Ovary (tissue), 3 donors: Measurements from ENCODE around the gene NAV2.

Experiments
- CTCF ChIP-seq, 3 donors: fragments of 450-650 bp in 2 of 3; fragments of 200-600 bp in 1 of 3; IDR thresholded peaks; one replicate each; pipeline versions ENCODE4 v1.5.1 to v1.8.0; 2016 to 2022; ENCODE audit warnings: antibody characterized with exemption in 3 of 3, mild to moderate bottlenecking in 1 of 3
- POLR2A ChIP-seq: fragments of 450-650 bp; IDR thresholded peaks from one replicate; pipeline ENCODE4 v1.6.1; 2017; ENCODE audit warnings: antibody characterized with exemption, mild to moderate bottlenecking, moderate library complexity
- donor health status: DM: no; HTN: no; CAD: no.

DNA sequence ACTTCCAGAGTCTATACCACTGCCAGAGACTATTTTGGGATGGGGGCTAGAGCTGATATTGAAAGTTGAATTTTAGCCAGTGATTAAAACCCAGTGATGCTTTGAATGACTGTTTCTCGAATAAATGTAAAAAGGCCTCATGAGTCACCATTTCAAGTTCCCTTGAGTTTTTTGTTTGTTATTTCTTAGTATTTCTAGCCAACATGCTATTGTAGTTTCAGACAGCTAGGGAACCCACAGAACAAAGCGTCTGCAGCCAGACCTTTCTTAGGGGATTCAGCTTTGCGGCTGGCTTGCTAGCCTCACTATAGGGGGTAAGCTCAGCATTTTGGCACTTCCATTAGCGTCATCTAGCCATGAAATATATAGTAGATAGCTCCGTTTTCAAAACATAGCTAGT lies 381.1 kb downstream of the NAV2 start:
- no peak for TF ChIP-seq CTCF (IDR thresholded peaks at IDR 0.05)
- no peak for TF ChIP-seq POLR2A
